ENCODE data around the gene SEPHS1.

GRCh38 chr10:13329565-13329964 is 18.5 kb downstream of the SEPHS1 start:
- TF ChIP-seq CTCF (IDR thresholded peaks at IDR 0.05): no peak
- no peak for TF ChIP-seq EZH2 (IDR thresholded peaks at IDR 0.05; ENCODE audit: borderline replicate concordance, insufficient read depth, low read depth, low read length, poor library complexity, severe bottlenecking)
